T1000 (cell line): ENCODE results near the gene EHBP1L1.
"Not testable (repeated sequence)": the region's sequence is repeated elsewhere in the genome, so short reads cannot be mapped to it uniquely, and the experiment has no call there.

Experiments
- DNase-seq: peaks from one replicate; lab custom pipeline; 2025; ENCODE audit warnings: mixed read lengths; lab: John Stamatoyannopoulos, UW

The EHBP1L1 gene

GRCh38 chr11:65636108-65637031, 60.5 kb downstream of the EHBP1L1 start:
- DNase-seq = no peak

DNA sequence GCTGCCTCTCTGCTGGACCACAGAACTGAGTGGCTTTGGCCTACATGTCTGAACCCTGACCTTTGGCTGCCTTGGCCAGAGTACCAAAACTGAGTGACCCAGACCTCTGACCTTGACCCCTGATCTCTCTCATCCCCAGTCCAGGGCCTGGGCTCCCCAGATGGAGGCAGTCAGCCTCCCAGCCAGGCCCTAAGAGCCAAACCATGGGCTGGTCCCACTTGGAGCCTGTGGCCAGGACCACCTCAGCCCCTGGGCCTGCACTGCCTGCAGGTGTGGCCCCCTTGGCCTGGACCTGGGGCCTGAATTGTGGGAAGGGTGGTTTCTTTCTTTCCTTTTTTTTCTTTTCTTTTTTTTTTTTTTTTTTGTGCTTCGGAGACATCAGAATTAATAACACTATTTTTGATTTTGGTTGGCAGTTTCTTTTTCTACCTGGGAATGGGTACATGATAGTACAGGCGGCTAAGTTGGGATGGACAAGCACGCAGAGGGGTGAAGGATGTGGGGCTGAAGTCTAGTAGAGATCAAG, 61.2 kb downstream of the EHBP1L1 start:
- no peak for DNase-seq

DNA sequence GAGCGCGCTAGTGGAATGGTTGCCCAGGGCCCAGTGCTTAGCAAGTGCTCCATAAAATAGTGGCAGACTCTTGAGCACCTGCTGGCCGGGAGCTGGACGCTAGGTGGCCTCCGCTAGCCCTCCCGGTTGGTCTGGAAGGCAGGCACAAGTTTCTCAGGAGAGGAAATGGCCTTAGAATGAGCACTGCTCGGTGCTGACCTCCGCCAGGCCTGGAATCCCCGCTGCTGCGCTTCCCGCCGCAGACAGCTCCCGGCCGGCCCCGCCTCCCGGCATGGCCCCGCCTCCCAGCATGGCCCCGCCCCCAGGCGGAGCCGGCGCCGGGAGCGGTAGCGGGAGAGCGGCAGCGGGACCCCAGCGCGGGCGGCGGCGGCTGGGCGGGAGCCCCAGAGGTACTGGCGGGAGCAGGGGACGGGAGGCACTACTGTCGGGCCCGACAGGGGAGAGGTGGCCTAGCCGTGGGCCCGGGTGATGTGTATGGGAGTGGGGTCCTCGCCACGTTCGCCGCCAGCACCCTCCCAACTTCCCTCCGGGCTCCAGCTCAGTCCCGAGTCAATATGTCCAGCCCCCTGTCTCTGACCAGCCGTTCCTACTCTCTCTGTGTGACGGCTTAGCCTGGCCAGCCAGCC, 62.1 kb downstream of the EHBP1L1 start, which contains the start of gene SIPA1:
SIPA1 (plus strand) TSS at position 308 of the 626 bp plus-strand sequence. CDS start 2,821 bp downstream, outside the sequence.
- DNase-seq = peak; percentile 72

- not testable (repeated sequence) for DNase-seq
Observed at GRCh38 chr11:65639228-65639597, 63.4 kb downstream of the EHBP1L1 start.

- DNase-seq = no peak
Observed at GRCh38 chr11:65639623-65640482, 64.0 kb downstream of the EHBP1L1 start.

- no peak for DNase-seq
Observed at GRCh38 chr11:65640483-65641296, 64.8 kb downstream of the EHBP1L1 start.

DNA sequence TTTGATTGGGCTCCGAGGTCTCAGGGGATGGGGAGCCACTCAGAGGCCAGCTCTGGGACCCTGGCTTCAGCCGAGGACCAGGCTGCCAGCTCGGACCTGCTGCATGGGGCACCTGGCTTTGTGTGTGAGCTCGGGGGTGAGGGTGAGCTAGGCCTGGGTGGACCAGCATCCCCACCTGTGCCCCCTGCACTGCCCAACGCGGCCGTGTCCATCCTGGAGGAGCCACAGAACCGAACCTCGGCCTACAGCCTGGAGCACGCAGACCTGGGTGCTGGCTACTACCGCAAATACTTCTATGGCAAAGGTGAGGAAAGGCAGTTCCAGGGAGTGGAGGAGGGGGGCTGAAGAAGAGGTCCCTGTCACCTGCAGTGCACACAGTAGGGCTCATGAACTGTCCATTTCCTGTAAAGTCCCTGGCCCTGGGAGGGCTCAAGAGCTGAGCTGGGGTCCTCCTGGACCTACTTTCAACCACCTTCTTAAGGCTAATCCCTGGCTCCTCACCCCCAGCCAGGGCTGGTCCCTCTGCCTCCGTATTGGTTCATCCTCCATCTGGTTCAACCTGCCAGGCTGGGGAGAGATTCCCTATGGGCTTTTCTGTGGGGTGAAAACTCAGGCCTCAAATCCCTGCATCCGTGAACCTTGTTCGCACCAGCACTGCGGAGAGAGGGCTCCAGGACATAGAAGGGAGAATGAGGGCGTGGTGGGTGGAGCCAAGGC, 65.6 kb downstream of the EHBP1L1 start:
- no peak for DNase-seq
